Gastrocnemius medialis (tissue), 4 donors: Measurements from ENCODE around the gene SIDT2.

Experiments
- CTCF ChIP-seq, 5 experiments: fragments of 450-650 bp in 3 of 5; fragments of 200-600 bp in 2 of 5; sonication (generic) in 2 of 5; IDR thresholded peaks in 4 of 5; conservative IDR thresholded peaks in 1 of 5; 1 replicate in 4 of 5; 2 replicates in 1 of 5; pipeline ENCODE4 v1.5.1; 2016 to 2019; ENCODE audit warnings: antibody characterized with exemption in 5 of 5, mild to moderate bottlenecking in 3 of 5, moderate library complexity in 3 of 5
- POLR2A ChIP-seq, 2 donors: fragments of 450-650 bp; IDR thresholded peaks; one replicate each; pipeline ENCODE4 v1.6.1; 2017; ENCODE audit warnings: antibody characterized with exemption in 2 of 2, mild to moderate bottlenecking in 2 of 2, moderate library complexity in 2 of 2

- TF ChIP-seq POLR2A (IDR thresholded peaks at IDR 0.05) (no peak), CTCF (IDR thresholded peaks at IDR 0.05 in 4 of 5, conservative IDR thresholded peaks at IDR 0.05 in 1 of 5) (no peak)
Observed at GRCh38 chr11:117189941-117190544, 11.5 kb downstream of the SIDT2 start.
